HG03108 (cell line): Measurements from ENCODE around the gene TFCP2L1.

Experiments
- ATAC-seq: cut with Tn5 transposase; IDR thresholded peaks from one replicate; pipeline ENCODE4 v1.9.1; 2021; ENCODE audit warnings: moderate library complexity; ENCODE audit not compliant: unreplicated experiment

TFCP2L1 gene

GRCh38 chr2:121297217-121297830, 12.3 kb upstream of the TFCP2L1 start:
- ATAC-seq, result no peak

DNA sequence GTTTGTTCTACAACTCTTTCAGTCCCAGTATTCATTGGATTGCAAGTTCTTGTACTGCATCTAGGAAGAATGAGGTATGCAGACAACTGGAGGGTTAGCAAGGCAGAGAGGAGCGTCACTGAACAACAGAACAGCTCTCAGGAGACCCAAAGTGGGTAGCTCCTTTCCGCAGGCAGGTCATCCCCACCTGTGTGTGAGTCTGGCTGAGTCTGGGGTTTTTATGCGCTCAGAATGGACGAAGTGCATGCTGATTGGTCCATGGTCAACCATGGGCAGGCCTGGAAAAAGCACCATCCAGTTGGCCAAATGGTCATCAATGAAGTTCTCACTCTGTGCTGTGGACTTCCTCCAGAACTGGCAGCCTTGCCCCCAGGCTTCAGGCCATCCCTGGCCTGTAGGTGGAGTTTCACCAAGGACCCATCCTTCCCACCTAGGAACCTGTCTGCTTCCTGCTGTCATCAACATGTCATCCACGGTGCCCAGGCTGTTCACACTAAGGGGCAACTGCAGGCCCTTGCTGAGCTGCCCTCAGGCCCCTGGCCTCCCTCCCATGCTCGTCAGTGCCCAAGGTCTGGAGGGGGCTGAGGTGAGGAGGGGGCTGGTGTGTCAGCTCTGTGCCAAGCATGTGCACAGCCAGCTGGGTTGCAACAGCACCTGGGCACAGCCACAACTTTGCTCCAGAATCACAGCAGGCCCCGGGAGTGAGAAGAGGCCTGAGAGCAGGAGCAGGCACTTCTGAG, 11.1 kb upstream of the TFCP2L1 start:
- no peak for ATAC-seq

GRCh38 chr2:121294881-121295840, 10.2 kb upstream of the TFCP2L1 start:
- ATAC-seq, result no peak

DNA sequence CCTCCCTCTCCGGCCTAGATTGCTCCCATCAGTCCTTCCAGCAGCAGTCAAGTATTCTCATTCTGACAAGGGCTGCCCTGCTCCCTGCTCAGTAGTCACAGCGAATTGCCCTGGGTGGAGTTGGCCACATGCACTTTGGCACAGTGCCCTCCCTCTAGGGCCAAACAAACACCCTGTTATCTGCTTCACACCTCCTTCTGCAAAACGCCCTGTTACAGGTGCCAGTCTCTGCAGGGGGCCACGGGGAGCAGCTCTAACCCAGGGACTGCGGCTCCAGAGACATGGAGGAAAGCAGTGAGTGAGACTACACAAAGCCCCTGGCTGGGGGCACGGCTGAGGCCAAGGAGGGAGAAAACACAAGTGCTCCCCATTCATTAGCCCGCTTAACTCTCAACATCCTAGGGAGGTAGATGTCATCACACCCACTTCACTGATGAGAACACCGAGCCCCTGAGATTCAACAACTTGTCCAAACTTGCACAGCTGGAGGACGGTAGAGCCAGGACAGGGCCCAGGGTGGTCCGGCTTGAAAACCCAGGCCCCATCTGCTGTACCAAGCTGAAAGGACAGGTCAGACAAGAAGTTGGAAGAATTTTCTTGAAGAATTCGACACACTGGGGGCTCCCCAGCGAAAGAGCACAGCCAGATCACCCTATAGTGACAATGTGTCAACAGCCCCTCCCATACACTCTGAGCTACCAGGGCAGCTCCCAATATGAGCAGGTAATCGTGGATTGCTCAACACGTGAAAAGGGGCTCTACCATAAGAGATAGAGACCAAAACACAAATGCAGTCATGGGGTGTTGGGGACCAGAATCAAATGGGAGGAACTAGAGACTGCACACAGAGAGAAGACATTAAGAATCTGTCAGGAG, 8.7 kb upstream of the TFCP2L1 start:
- ATAC-seq, result no peak

GRCh38 chr2:121291251-121291580, 6.2 kb upstream of the TFCP2L1 start:
- ATAC-seq, result no peak

DNA sequence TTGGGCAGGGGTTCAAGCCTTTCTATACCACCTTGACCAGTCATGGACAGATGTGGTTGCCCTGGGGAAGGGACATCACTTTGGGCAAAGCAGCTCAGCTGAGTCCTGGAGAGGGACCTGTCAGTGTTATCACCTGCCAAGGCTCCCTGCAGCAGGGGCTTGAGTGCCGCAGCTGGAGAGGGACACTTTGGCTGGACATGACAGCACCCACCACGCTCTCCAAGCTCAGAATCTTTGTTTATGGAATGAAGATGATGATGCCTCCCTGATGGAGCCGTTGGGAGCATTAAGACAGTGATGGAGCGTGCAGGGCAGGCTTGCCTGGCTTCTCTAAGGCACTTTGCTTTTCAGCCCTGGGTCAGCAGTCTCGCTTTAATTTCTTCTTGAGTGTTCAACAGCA, 4.3 kb upstream of the TFCP2L1 start:
- ATAC-seq, result no peak

DNA sequence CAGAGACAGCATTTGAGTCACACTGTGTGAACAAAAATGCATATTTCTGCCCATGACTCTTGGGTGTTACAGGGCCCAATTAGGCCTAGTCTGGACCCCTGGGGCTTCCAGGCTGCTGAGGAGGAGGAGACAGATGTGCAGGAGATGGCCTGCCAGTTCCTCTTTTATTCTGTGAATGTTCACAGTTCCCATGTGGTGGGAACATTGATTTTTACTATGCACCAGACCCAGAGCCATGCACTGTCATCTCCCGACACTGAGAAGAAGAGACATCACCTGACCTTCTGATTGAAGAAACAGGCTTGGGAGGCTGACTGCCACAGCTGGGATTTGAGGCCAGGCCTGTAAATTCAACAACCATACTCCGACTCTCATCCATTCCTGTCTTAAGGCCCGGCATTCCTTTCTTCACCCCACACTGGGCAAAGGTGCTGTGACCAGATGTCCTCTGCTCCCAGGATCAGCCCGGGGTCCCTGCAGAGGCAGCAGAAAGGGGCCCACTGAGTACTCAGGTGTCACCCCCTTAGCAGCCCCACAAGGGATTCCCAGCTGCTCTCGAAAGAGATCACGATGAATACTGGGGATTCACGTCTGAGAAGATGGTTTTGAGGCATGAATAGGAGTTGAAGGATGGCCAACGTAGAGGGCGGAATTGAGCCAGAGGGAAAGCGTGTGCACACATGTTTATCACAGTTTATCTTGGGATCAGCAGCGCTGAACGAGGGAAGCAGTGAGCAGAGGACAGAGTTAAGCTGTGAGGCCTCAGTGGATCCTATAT, 3.6 kb upstream of the TFCP2L1 start:
- ATAC-seq, result no peak

GRCh38 chr2:121287956-121288355, 3.0 kb upstream of the TFCP2L1 start:
- ATAC-seq, result no peak

DNA sequence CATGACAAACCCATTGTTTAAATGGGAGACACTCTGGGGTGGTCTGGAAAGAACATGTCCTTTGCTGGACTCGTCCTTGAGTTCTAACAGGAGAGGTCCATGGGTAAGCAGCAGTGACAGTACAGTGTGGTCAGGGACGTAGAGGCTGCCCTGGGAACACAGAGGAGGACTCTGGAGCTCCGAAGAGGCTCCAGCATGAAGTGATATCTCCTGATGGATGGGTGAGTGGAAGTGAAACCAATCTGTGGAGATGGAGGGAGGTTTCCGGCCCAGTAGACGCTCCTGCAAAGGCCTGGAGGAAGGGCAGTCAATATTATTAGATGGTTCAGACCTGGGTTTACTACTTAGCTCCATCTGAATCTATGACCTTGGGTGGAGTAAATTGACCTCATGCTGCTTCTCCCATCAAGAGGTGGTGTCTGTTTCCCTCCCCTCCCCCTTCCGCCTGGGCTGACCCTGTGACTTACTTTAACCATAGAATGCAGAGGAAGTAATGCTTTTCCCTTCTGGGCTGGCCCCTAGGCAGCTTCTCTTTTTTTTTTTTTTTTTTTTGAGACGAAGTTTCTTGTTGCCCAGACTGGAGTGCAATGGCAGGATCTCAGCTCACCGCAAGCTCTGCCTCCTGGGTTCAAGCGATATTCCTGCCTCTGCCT, 2.3 kb upstream of the TFCP2L1 start:
- ATAC-seq, result no peak

- no peak for ATAC-seq
These were observed 1.5 kb upstream of the TFCP2L1 start for GRCh38 chr2:121286506-121286905.

GRCh38 chr2:121285926-121286325, 924 bp upstream of the TFCP2L1 start:
- no peak for ATAC-seq

DNA sequence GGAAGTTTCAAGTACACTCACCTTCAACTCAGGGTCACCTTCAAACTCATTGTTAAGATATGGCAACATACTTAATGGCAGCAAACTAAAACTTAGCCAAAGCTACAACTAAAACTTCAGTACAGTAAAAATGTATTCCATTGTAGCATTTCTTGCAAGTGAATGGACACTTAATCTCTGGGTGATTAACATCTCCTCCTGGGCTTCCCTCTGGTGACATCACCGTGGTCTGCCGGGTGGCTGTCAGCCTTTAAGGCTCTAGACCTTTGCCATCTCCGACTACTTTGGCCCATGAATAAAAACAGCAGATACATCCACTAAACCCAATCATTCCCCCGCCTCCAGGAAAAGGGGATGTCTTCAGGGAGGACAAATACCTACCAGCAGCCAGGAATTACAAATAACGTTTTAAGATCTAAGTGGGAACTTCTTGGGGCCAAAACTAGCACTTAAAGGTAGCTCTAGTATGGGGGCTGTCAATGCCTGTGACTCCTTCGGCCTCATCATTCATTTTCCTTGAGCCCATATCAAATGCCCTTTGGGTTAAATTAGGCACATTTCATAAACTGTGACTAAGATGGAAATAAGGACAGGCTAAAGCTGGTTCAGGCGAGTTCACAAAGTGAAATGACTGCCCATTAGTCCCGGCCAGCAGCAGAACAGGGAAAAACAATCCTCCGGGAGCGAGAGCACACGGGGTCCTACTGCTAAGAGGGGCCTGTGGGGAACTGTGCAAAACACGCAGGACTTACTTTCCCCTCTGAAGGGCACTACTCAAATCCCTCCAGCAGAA, 1.1 kb downstream of the TFCP2L1 start:
- no peak for ATAC-seq

GRCh38 chr2:121282800-121283385, 2.1 kb downstream of the TFCP2L1 start:
- no peak for ATAC-seq

GRCh38 chr2:121281694-121282093, 3.3 kb downstream of the TFCP2L1 start:
- no peak for ATAC-seq

DNA sequence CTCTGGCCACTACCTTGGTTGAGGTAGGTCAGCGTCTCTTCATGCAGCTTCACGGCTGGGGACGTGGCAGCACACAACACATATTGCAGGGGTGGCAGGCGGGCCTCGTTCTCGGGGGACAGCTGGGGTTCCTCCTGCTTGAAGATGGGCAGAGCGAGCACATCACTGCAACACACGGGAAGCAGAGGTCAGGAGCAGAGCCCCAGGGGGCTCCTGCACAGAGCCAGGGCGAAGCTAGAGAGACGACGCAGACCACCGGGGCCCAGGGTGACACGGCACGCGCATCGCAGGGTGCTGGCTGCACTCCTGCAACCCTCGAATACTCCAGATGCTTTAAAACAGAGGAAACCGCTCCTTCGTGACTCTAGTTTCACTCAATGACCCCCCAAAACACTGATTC, 3.9 kb downstream of the TFCP2L1 start:
- ATAC-seq, result no peak

- no peak for ATAC-seq
These were observed 5.4 kb downstream of the TFCP2L1 start for GRCh38 chr2:121279476-121280220.

- no peak for ATAC-seq
These were observed 8.7 kb downstream of the TFCP2L1 start for GRCh38 chr2:121276341-121276740.

- no peak for ATAC-seq
These were observed 11.9 kb downstream of the TFCP2L1 start for GRCh38 chr2:121273116-121273515.
